ENCODE results near the gene ZFP36L2. TPM values are rescaled to one million over a fixed set of nuclear protein-coding genes. Genes with fewer than 3 reads are reported as not detected.

Gene ZFP36L2
- total and polyA plus RNA-seq, 9 of the 15 experiments (the other 6 are each of a cell fraction or from before 2014, with no cell fraction given) = 4.1 to 60.6 (median 20.3) TPM

DNA sequence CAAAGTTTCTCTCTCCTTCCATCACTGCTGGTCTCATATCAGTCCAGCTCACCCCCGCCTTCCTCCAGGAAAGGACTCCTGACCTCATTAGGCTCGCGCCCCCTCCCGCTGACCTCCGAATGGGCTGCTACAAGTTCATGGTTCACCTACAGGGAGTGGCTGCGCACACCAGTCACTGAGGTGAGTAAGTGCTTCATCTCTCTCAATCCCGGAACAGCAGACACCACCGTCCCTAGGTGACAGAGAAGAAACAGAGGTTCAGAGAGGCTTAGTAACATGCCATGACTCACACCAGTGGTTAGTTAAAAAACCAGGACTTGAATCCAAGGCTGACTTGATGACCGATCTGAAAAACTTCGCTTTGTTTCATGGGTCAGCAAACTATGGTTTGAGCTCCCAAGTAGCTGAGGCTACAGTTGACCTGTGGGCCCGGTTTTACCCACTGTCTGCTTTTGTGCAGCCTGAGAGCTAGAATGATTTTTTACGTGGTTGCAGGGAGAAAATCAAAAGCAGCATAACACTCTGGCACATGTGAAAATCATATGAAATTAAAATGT, 42.0 kb downstream of the ZFP36L2 start (continued):
- TF ChIP-seq NR2C1 (IDR thresholded peaks at IDR 0.05) (peak; percentile 89), NR2C1 (tag; IDR thresholded peaks at IDR 0.05) (peak; percentile 89), RBBP5 (IDR thresholded peaks at IDR 0.05; ENCODE audit: borderline replicate concordance, insufficient read depth, low read length, poor library complexity, severe bottlenecking) (no peak), ZNF354B (CRISPR knock-in tag; IDR thresholded peaks at IDR 0.05) (no peak), NCOR1 (IDR thresholded peaks at IDR 0.05) (peak; percentile 13; the same call in 1 of the 2 replicates), KLF16 (IDR thresholded peaks at IDR 0.05) (no peak), NBN (IDR thresholded peaks at IDR 0.05; ENCODE audit: low read depth) (0 out of 2 replicates have a peak, but pooled peaks have one; percentile 39), BCOR (IDR thresholded peaks at IDR 0.05) (peak; percentile 88), CBFA2T2 (conservative IDR thresholded peaks at IDR 0.05) (0 out of 2 replicates have a peak, but pooled peaks have one; percentile 13), MECOM (CRISPR knock-in tag; IDR thresholded peaks at IDR 0.05) (no peak), ARNT (IDR thresholded peaks at IDR 0.05) (0 out of 4 replicates have a peak, but pooled peaks of 1 of the 2 experiments have one; percentile 63), NFATC3 (IDR thresholded peaks at IDR 0.05) (no peak), FOSL1 (tag; conservative IDR thresholded peaks at IDR 0.05) (peak; percentile 85)
- TF ChIP-seq, protein P1, sequence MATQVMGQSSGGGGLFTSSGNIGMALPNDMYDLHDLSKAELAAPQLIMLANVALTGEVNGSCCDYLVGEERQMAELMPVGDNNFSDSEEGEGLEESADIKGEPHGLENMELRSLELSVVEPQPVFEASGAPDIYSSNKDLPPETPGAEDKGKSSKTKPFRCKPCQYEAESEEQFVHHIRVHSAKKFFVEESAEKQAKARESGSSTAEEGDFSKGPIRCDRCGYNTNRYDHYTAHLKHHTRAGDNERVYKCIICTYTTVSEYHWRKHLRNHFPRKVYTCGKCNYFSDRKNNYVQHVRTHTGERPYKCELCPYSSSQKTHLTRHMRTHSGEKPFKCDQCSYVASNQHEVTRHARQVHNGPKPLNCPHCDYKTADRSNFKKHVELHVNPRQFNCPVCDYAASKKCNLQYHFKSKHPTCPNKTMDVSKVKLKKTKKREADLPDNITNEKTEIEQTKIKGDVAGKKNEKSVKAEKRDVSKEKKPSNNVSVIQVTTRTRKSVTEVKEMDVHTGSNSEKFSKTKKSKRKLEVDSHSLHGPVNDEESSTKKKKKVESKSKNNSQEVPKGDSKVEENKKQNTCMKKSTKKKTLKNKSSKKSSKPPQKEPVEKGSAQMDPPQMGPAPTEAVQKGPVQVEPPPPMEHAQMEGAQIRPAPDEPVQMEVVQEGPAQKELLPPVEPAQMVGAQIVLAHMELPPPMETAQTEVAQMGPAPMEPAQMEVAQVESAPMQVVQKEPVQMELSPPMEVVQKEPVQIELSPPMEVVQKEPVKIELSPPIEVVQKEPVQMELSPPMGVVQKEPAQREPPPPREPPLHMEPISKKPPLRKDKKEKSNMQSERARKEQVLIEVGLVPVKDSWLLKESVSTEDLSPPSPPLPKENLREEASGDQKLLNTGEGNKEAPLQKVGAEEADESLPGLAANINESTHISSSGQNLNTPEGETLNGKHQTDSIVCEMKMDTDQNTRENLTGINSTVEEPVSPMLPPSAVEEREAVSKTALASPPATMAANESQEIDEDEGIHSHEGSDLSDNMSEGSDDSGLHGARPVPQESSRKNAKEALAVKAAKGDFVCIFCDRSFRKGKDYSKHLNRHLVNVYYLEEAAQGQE (IDR thresholded peaks at IDR 0.05; ENCODE audit: borderline replicate concordance) = 0 out of 2 replicates have a peak, but pooled peaks have one; percentile 26
- TF ChIP-seq, protein P1 (CRISPR knock-in tag; IDR thresholded peaks at IDR 0.05; ENCODE audit: low read depth) = no peak
- TF ChIP-seq, protein P2, sequence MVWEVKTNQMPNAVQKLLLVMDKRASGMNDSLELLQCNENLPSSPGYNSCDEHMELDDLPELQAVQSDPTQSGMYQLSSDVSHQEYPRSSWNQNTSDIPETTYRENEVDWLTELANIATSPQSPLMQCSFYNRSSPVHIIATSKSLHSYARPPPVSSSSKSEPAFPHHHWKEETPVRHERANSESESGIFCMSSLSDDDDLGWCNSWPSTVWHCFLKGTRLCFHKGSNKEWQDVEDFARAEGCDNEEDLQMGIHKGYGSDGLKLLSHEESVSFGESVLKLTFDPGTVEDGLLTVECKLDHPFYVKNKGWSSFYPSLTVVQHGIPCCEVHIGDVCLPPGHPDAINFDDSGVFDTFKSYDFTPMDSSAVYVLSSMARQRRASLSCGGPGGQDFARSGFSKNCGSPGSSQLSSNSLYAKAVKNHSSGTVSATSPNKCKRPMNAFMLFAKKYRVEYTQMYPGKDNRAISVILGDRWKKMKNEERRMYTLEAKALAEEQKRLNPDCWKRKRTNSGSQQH (CRISPR knock-in tag; IDR thresholded peaks at IDR 0.05) = no peak
- TF ChIP-seq, protein P3, sequence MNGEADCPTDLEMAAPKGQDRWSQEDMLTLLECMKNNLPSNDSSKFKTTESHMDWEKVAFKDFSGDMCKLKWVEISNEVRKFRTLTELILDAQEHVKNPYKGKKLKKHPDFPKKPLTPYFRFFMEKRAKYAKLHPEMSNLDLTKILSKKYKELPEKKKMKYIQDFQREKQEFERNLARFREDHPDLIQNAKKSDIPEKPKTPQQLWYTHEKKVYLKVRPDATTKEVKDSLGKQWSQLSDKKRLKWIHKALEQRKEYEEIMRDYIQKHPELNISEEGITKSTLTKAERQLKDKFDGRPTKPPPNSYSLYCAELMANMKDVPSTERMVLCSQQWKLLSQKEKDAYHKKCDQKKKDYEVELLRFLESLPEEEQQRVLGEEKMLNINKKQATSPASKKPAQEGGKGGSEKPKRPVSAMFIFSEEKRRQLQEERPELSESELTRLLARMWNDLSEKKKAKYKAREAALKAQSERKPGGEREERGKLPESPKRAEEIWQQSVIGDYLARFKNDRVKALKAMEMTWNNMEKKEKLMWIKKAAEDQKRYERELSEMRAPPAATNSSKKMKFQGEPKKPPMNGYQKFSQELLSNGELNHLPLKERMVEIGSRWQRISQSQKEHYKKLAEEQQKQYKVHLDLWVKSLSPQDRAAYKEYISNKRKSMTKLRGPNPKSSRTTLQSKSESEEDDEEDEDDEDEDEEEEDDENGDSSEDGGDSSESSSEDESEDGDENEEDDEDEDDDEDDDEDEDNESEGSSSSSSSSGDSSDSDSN (IDR thresholded peaks at IDR 0.05; ENCODE audit: borderline replicate concordance in 1 of 2, low read depth in 2 of 2, low read length in 2 of 2) = 0 out of 4 replicates have a peak, but pooled peaks of 1 of the 2 experiments have one; percentile 46

All from K562 (cell line).